ENCODE data around the gene HAGH.

Gene HAGH

DNA sequence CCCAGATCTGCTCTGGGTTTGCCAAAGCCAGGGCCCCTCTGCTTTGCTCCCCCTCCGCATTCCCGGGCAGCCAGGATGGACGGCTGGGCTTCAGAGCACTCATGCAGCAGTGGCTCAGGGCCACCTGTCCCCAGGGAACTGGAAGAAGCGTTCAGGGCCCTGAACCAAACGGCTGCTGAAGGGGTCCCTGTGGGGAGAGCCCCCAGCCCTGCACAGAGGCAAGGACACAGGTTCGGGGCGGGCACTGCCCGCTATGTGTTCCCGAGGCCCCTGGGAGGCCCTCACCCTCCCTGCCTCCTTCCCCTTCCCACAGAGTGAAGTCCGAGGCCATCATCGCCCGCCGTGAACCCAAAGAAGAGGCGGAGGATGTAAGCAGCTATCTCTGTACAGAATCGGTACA lies 65.7 kb downstream of the HAGH start:
- Histone ChIP-seq H3K79me1 (ENCODE audit: low read length) (no peaks in the 10 kb centered on the region), H4K8ac (ENCODE audit: low read depth, low read length) (no peak overlapping the region), H3K18ac (ENCODE audit: low read length) (no peak overlapping the region), H3K79me2 (ENCODE audit: control insufficient read depth, insufficient read depth, low read length, poor library complexity) (no peaks in the 10 kb centered on the region), H3K36me3 (ENCODE audit: control insufficient read depth in 1 of 2, insufficient read depth in 2 of 2, low read length in 2 of 2) (peaks cover 55 to 64% of the 10 kb centered on the region in 2 experiments), H3K4me2 (ENCODE audit: low read length) (no peak overlapping the region), H3K27ac (ENCODE audit: low read depth, low read length) (no peak overlapping the region), H3K9me3 (ENCODE audit: insufficient read depth, low read depth, low read length) (peaks cover 2% of the 10 kb centered on the region), H3K4me3 (ENCODE audit: low read depth, low read length) (no peak overlapping the region), H2BK12ac (ENCODE audit: low read length) (no peak overlapping the region), H3K14ac (ENCODE audit: low read length) (no peak overlapping the region), H3K23ac (ENCODE audit: low read length) (no peak overlapping the region), H2BK5ac (ENCODE audit: low read depth, low read length, poor library complexity) (no peak overlapping the region), H3K9ac (ENCODE audit: low read length) (no peak overlapping the region), H2AFZ (ENCODE audit: insufficient read depth, low read length, poor library complexity) (no peak overlapping the region), H2AK5ac (ENCODE audit: low read length) (no peak overlapping the region), H4K12ac (ENCODE audit: low read depth, low read length) (no peak overlapping the region), H2BK120ac (ENCODE audit: insufficient read depth, low read length, poor library complexity) (no peak overlapping the region), H3K4me1 (ENCODE audit: control insufficient read depth in 1 of 2, insufficient read depth in 2 of 2, low read length in 2 of 2) (no peaks in the 10 kb centered on the region), H3K4ac (ENCODE audit: low read depth, low read length) (no peak overlapping the region), H4K91ac (ENCODE audit: low read depth, low read length) (no peak overlapping the region), H3K27me3 (ENCODE audit: insufficient read depth, low read length) (no peaks in the 10 kb centered on the region)
- WGBS (ENCODE audit: extremely low coverage, insufficient coverage, insufficient read length): no CpG with 5 or more reads among the region's 15 CpGs
- DNase-seq: no peak

DNA sequence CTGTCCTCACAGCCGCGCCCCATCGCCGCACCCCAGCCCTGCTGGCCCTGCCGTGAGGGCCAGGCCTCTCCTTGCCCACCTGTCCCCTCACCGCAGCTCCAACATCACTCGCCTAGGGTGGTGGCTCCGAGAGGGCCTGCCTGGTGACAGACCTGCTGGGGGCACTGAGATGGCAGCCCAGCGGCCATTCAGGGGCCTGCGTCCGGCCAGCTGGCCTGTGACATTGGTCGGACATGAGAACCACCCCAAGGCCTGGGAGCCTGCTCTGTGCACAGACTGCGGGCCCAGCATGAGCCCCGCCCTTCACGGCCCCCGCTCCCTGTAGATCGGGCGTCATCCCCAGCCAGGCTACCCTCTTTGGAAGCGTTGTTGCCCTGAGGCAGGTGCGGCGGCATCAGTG lies 67.1 kb downstream of the HAGH start:
- no peak overlapping the region for H2AK5ac ChIP-seq (ENCODE audit: low read length)
- H3K4me3 ChIP-seq (ENCODE audit: low read depth, low read length): no peak overlapping the region
- no peak overlapping the region for H3K4me2 ChIP-seq (ENCODE audit: low read length)
- H2BK5ac ChIP-seq (ENCODE audit: low read depth, low read length, poor library complexity): no peak overlapping the region
- no peaks in the 10 kb centered on the region for H3K27me3 ChIP-seq (ENCODE audit: insufficient read depth, low read length)
- no peak for DNase-seq
- no peak overlapping the region for H4K91ac ChIP-seq (ENCODE audit: low read depth, low read length)
- H3K4me1 ChIP-seq (ENCODE audit: control insufficient read depth in 1 of 2, insufficient read depth in 2 of 2, low read length in 2 of 2): no peaks in the 10 kb centered on the region
- H3K14ac ChIP-seq (ENCODE audit: low read length): no peak overlapping the region
- no peak overlapping the region for H3K18ac ChIP-seq (ENCODE audit: low read length)
- no peak overlapping the region for H3K4ac ChIP-seq (ENCODE audit: low read depth, low read length)
- H3K27ac ChIP-seq (ENCODE audit: low read depth, low read length): no peak overlapping the region
- H2AFZ ChIP-seq (ENCODE audit: insufficient read depth, low read length, poor library complexity): no peak overlapping the region
- H4K12ac ChIP-seq (ENCODE audit: low read depth, low read length): no peak overlapping the region
- peaks cover 43 to 56% of the 10 kb centered on the region in 2 experiments for H3K36me3 ChIP-seq (ENCODE audit: control insufficient read depth in 1 of 2, insufficient read depth in 2 of 2, low read length in 2 of 2)
- no peaks in the 10 kb centered on the region for H3K79me2 ChIP-seq (ENCODE audit: control insufficient read depth, insufficient read depth, low read length, poor library complexity)
- H2BK12ac ChIP-seq (ENCODE audit: low read length): no peak overlapping the region
- no peak overlapping the region for H3K9ac ChIP-seq (ENCODE audit: low read length)
- no peak overlapping the region for H3K23ac ChIP-seq (ENCODE audit: low read length)
- H2BK120ac ChIP-seq (ENCODE audit: insufficient read depth, low read length, poor library complexity): no peak overlapping the region
- WGBS (ENCODE audit: extremely low coverage, insufficient coverage, insufficient read length): no CpG with 5 or more reads among the region's 21 CpGs
- H3K79me1 ChIP-seq (ENCODE audit: low read length): no peaks in the 10 kb centered on the region
- no peak overlapping the region for H4K8ac ChIP-seq (ENCODE audit: low read depth, low read length)
- H3K9me3 ChIP-seq (ENCODE audit: insufficient read depth, low read depth, low read length): peaks cover 2% of the 10 kb centered on the region

DNA sequence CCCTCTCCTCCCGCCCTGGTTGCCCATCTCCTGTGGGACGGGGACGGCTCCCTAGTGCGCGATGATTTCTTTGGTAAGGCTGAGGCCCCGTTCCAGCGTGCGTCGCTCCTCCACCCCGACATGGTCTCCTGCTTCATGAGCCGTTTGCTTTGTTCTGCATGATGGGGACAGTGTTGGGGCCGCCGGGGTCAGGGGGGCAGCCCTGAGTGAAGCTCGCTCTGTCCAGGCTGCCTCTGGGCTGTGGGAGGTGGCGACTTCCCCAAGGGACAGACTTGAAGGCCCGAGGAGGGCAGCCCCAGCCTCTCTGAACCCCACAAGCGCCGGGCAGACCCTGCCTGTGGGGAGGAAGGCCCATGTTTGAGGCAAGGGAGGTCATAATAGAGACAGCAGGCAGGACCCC lies 67.7 kb downstream of the HAGH start:
- WGBS (ENCODE audit: extremely low coverage, insufficient coverage, insufficient read length): no CpG with 5 or more reads among the region's 18 CpGs

DNA sequence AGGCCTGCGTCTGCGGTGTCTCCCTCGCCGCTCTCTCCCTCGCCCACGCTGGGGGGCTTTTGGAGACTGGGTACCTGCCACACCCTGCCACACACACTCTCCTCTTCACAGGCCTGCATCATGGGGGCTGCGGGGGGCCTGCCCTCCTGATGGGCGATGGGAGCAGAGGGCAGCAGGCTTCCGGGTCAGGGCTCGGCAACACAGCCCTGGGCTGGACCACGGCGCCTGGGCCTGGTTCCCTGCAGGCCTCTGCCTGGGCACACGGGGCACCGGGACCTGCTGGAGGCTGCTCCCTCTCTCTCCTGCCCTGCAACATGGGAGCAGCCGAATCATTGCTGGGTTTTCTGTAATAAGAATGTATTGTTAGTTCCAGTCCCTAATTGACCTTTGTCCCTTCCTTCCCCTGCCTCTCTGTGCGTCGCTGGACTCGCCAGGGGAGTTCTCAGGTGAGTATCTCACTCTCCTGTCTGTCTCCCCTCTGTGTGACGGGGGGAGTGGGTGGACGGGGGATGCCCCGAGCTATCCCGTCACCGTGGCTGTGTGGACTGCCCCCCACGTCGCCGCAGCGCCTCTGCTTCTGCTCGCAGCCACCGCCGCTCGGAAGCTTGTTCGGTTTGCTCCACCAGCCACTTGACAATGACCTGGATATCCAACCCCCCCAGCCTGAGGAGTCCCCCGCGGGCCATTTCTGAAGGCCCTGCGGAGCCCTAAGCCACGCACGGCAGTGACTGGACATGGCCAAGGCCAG lies 68.7 kb downstream of the HAGH start:
- no peak overlapping the region for H3K14ac ChIP-seq (ENCODE audit: low read length)
- no peak overlapping the region for H3K4me3 ChIP-seq (ENCODE audit: low read depth, low read length)
- H3K18ac ChIP-seq (ENCODE audit: low read length): no peak overlapping the region
- peaks cover 37 to 50% of the 10 kb centered on the region in 2 experiments for H3K36me3 ChIP-seq (ENCODE audit: control insufficient read depth in 1 of 2, insufficient read depth in 2 of 2, low read length in 2 of 2)
- DNase-seq: no peak
- no peak overlapping the region for H2AFZ ChIP-seq (ENCODE audit: insufficient read depth, low read length, poor library complexity)
- no peak overlapping the region for H3K27ac ChIP-seq (ENCODE audit: low read depth, low read length)
- peaks cover 2% of the 10 kb centered on the region for H3K9me3 ChIP-seq (ENCODE audit: insufficient read depth, low read depth, low read length)
- H2AK5ac ChIP-seq (ENCODE audit: low read length): no peak overlapping the region
- no peaks in the 10 kb centered on the region for H3K4me1 ChIP-seq (ENCODE audit: control insufficient read depth in 1 of 2, insufficient read depth in 2 of 2, low read length in 2 of 2)
- H3K9ac ChIP-seq (ENCODE audit: low read length): no peak overlapping the region
- no peak overlapping the region for H3K4me2 ChIP-seq (ENCODE audit: low read length)
- H3K79me2 ChIP-seq (ENCODE audit: control insufficient read depth, insufficient read depth, low read length, poor library complexity): no peaks in the 10 kb centered on the region
- no peak overlapping the region for H2BK12ac ChIP-seq (ENCODE audit: low read length)
- H3K27me3 ChIP-seq (ENCODE audit: insufficient read depth, low read length): no peaks in the 10 kb centered on the region
- no peak overlapping the region for H4K91ac ChIP-seq (ENCODE audit: low read depth, low read length)
- H3K23ac ChIP-seq (ENCODE audit: low read length): no peak overlapping the region
- no peak overlapping the region for H3K4ac ChIP-seq (ENCODE audit: low read depth, low read length)
- no peak overlapping the region for H2BK5ac ChIP-seq (ENCODE audit: low read depth, low read length, poor library complexity)
- H2BK120ac ChIP-seq (ENCODE audit: insufficient read depth, low read length, poor library complexity): no peak overlapping the region
- no peaks in the 10 kb centered on the region for H3K79me1 ChIP-seq (ENCODE audit: low read length)
- no peak overlapping the region for H4K12ac ChIP-seq (ENCODE audit: low read depth, low read length)
- H4K8ac ChIP-seq (ENCODE audit: low read depth, low read length): no peak overlapping the region
- WGBS (ENCODE audit: extremely low coverage, insufficient coverage, insufficient read length): no CpG with 5 or more reads among the region's 37 CpGs

More for the DNA sequence above, 67.7 kb downstream of the HAGH start:
- Histone ChIP-seq H3K4me3 (ENCODE audit: low read depth, low read length) (no peak overlapping the region), H3K9me3 (ENCODE audit: insufficient read depth, low read depth, low read length) (peaks cover 2% of the 10 kb centered on the region), H3K4ac (ENCODE audit: low read depth, low read length) (no peak overlapping the region), H3K79me1 (ENCODE audit: low read length) (no peaks in the 10 kb centered on the region), H3K18ac (ENCODE audit: low read length) (no peak overlapping the region), H3K4me2 (ENCODE audit: low read length) (no peak overlapping the region), H3K14ac (ENCODE audit: low read length) (no peak overlapping the region), H2AFZ (ENCODE audit: insufficient read depth, low read length, poor library complexity) (no peak overlapping the region), H2BK12ac (ENCODE audit: low read length) (no peak overlapping the region), H3K36me3 (ENCODE audit: control insufficient read depth in 1 of 2, insufficient read depth in 2 of 2, low read length in 2 of 2) (peaks cover 41 to 55% of the 10 kb centered on the region in 2 experiments), H3K27me3 (ENCODE audit: insufficient read depth, low read length) (no peaks in the 10 kb centered on the region), H3K4me1 (ENCODE audit: control insufficient read depth in 1 of 2, insufficient read depth in 2 of 2, low read length in 2 of 2) (no peaks in the 10 kb centered on the region), H3K27ac (ENCODE audit: low read depth, low read length) (no peak overlapping the region), H2BK120ac (ENCODE audit: insufficient read depth, low read length, poor library complexity) (no peak overlapping the region), H3K79me2 (ENCODE audit: control insufficient read depth, insufficient read depth, low read length, poor library complexity) (no peaks in the 10 kb centered on the region), H4K91ac (ENCODE audit: low read depth, low read length) (no peak overlapping the region), H2AK5ac (ENCODE audit: low read length) (no peak overlapping the region), H3K23ac (ENCODE audit: low read length) (no peak overlapping the region), H4K8ac (ENCODE audit: low read depth, low read length) (no peak overlapping the region), H2BK5ac (ENCODE audit: low read depth, low read length, poor library complexity) (no peak overlapping the region), H4K12ac (ENCODE audit: low read depth, low read length) (no peak overlapping the region), H3K9ac (ENCODE audit: low read length) (no peak overlapping the region)
- DNase-seq: no peak
